H1 (cell line): ENCODE measurements around the gene UMOD. TPM values are rescaled to one million over a fixed set of nuclear protein-coding genes. Genes with fewer than 3 reads are reported as not detected.
A peak's percentile ranks its signal among the peaks of the same experiment; 100 is the strongest.

Source experiments
- CTCF ChIA-PET: fragments of 300-600 bp; sonication (Branson Sonifier 250); formaldehyde crosslinking; loops from one replicate; lab custom pipeline; 2021; ENCODE audit not compliant: partially characterized antibody; lab: Charles Lee
- POLR2A ChIA-PET: fragments of 300-600 bp; sonication (Branson Sonifier 250); formaldehyde crosslinking; loops from one replicate; lab custom pipeline; 2021; ENCODE audit warnings: inconsistent platforms; ENCODE audit not compliant: partially characterized antibody; lab: Charles Lee
- DNase-seq, 2 experiments: peaks; one replicate each; pipeline versions ENCODE4 v3.0.0 to v3.0.0-alpha.2; 2010 to 2022; ENCODE audit warnings: low spot score in 2 of 2, low read depth in 1 of 2, mixed read lengths in 1 of 2
- FAIRE-seq: peaks from 2 replicates; lab custom pipeline; 2011; peaks lifted over from hg19 to GRCh38; lab: Jason Lieb, UNC
- H2AFZ ChIP-seq: 2 replicates; pipeline ENCODE4 v1.8.1; 2012; ENCODE audit warnings: low read length, inconsistent platforms
- H2AK5ac ChIP-seq: 2 replicates; pipeline ENCODE4 v1.6.1; 2013; ENCODE audit warnings: low read depth, low read length
- H2BK120ac ChIP-seq: replicated peaks from 2 replicates; pipeline ENCODE3; 2013; ENCODE audit warnings: low read depth, low read length, inconsistent platforms
- H2BK12ac ChIP-seq: 2 replicates; pipeline ENCODE4 v1.6.1; 2013; ENCODE audit warnings: low read depth, low read length
- H2BK15ac ChIP-seq: 2 replicates; pipeline ENCODE4 v1.6.1; 2013; ENCODE audit warnings: low read length
- H2BK20ac ChIP-seq: 2 replicates; pipeline ENCODE4 v1.6.1; 2013; ENCODE audit warnings: low read length
- H2BK5ac ChIP-seq: 2 replicates; pipeline ENCODE4 v1.6.1; 2013; ENCODE audit warnings: low read depth, low read length
- H3K14ac ChIP-seq: 2 replicates; pipeline ENCODE4 v1.6.1; 2013; ENCODE audit warnings: inconsistent platforms; ENCODE audit not compliant: insufficient read length
- H3K18ac ChIP-seq: 2 replicates; pipeline ENCODE4 v1.6.1; 2013; ENCODE audit warnings: low read length; ENCODE audit errors: extremely low read depth
- H3K23ac ChIP-seq: 2 replicates; pipeline ENCODE4 v1.6.1; 2013; ENCODE audit warnings: inconsistent platforms; ENCODE audit not compliant: insufficient read length
- H3K23me2 ChIP-seq: 2 replicates; pipeline ENCODE4 v1.6.1; 2013; ENCODE audit warnings: low read depth, low read length
- H3K27ac ChIP-seq: 2 replicates; pipeline ENCODE4 v1.6.1; 2011; ENCODE audit warnings: low read depth, low read length, inconsistent platforms
- H3K27me3 ChIP-seq, 4 experiments: replicated peaks in 1 of 4; 1 replicate in 1 of 4; 2 replicates in 3 of 4; pipeline versions ENCODE4 v1.6.1 to v1.8.1; 2011 to 2013; ENCODE audit warnings: low read length in 3 of 4, mild to moderate bottlenecking in 3 of 4, inconsistent platforms in 2 of 4, mixed read lengths in 2 of 4, moderate library complexity in 1 of 4; ENCODE audit not compliant: control insufficient read depth in 3 of 4, insufficient read depth in 3 of 4; ENCODE audit errors: extremely low read depth in 1 of 4
- H3K36me3 ChIP-seq, 4 experiments: 2 replicates each; pipeline versions ENCODE4 v1.6.1 to v1.8.1; 2011 to 2013; ENCODE audit warnings: mild to moderate bottlenecking in 4 of 4, low read length in 3 of 4, moderate library complexity in 2 of 4, control low read depth in 1 of 4, inconsistent platforms in 1 of 4; ENCODE audit not compliant: insufficient read depth in 4 of 4, control insufficient read depth in 2 of 4
- H3K4ac ChIP-seq: replicated peaks from 2 replicates; pipeline ENCODE3; 2013; ENCODE audit warnings: low read length, low read depth, mixed read lengths, inconsistent platforms; ENCODE audit not compliant: insufficient read length
- H3K4me1 ChIP-seq, 4 experiments: replicated peaks in 1 of 4; 1 replicate in 1 of 4; 2 replicates in 3 of 4; pipeline versions ENCODE4 v1.6.1 to v1.8.1; 2011 to 2013; ENCODE audit warnings: low read length in 3 of 4, inconsistent platforms in 2 of 4, mixed read lengths in 1 of 4; ENCODE audit not compliant: insufficient read depth in 4 of 4, control insufficient read depth in 3 of 4
- H3K4me2 ChIP-seq, 2 experiments: 2 replicates each; pipeline versions ENCODE4 v1.6.1 to v1.8.1; 2011 to 2013; ENCODE audit warnings: low read depth in 2 of 2, low read length in 2 of 2, control low read depth in 1 of 2, inconsistent platforms in 1 of 2, mild to moderate bottlenecking in 1 of 2; ENCODE audit not compliant: insufficient read depth in 1 of 2
- H3K4me3 ChIP-seq, 4 experiments: fragments of 200-600, 300-600 bp in 1 of 4; sonication (generic), shearing (Covaris generic), sonication (Bioruptor Twin) in 1 of 4; 2 replicates each; pipeline versions ENCODE4 v1.5.1 to v1.8.1; 2011 to 2016; ENCODE audit warnings: low read length in 4 of 4, low read depth in 3 of 4, control low read depth in 2 of 4, inconsistent platforms in 2 of 4, mild to moderate bottlenecking in 2 of 4, mixed read lengths in 1 of 4, moderate library complexity in 1 of 4; ENCODE audit not compliant: insufficient read depth in 2 of 4; ENCODE audit errors: extremely low read depth in 1 of 4
- H3K56ac ChIP-seq: replicated peaks from 2 replicates; pipeline ENCODE3; 2013; ENCODE audit warnings: low read depth, mild to moderate bottlenecking, mixed read lengths, low read length, inconsistent platforms; ENCODE audit not compliant: insufficient read length
- H3K79me1 ChIP-seq: 2 replicates; pipeline ENCODE4 v1.6.1; 2013; ENCODE audit warnings: low read depth, low read length, control low read depth
- H3K79me2 ChIP-seq, 2 experiments: 2 replicates each; pipeline versions ENCODE4 v1.6.1 to v1.8.1; 2012 to 2013; ENCODE audit warnings: low read length in 2 of 2, mild to moderate bottlenecking in 2 of 2, inconsistent platforms in 1 of 2; ENCODE audit not compliant: insufficient read depth in 2 of 2, control insufficient read depth in 1 of 2
- H3K9ac ChIP-seq, 4 experiments: replicated peaks in 1 of 4; 1 replicate in 1 of 4; 2 replicates in 3 of 4; pipeline versions ENCODE4 v1.6.1 to v1.8.1; 2011 to 2013; ENCODE audit warnings: low read depth in 3 of 4, low read length in 3 of 4, control low read depth in 2 of 4, mild to moderate bottlenecking in 2 of 4, moderate library complexity in 2 of 4, inconsistent platforms in 1 of 4; ENCODE audit errors: extremely low read depth in 1 of 4
- H3K9me3 ChIP-seq, 2 experiments: 2 replicates each; pipeline versions ENCODE4 v1.6.1 to v1.8.1; 2012 to 2013; ENCODE audit warnings: mild to moderate bottlenecking in 2 of 2, moderate library complexity in 2 of 2, control low read depth in 1 of 2, inconsistent platforms in 1 of 2, low read depth in 1 of 2, low read length in 1 of 2, mixed read lengths in 1 of 2; ENCODE audit not compliant: insufficient read depth in 2 of 2
- H4K20me1 ChIP-seq, 2 experiments: replicated peaks in 1 of 2; 2 replicates each; pipeline versions ENCODE3 to v1.8.1; 2011 to 2013; ENCODE audit warnings: inconsistent platforms in 2 of 2, low read length in 2 of 2, mild to moderate bottlenecking in 1 of 2; ENCODE audit not compliant: insufficient read depth in 2 of 2, control insufficient read depth in 1 of 2
- H4K5ac ChIP-seq: 2 replicates; pipeline ENCODE4 v1.6.1; 2013; ENCODE audit warnings: low read length, low read depth, mixed read lengths, inconsistent platforms; ENCODE audit not compliant: insufficient read length
- H4K8ac ChIP-seq: 2 replicates; pipeline ENCODE4 v1.8.0; 2013; ENCODE audit warnings: mild to moderate bottlenecking, moderate library complexity, low read length, inconsistent platforms; ENCODE audit not compliant: insufficient read depth; ENCODE audit errors: extremely low read depth
- H4K91ac ChIP-seq: replicated peaks from 2 replicates; pipeline ENCODE3; 2013; ENCODE audit warnings: low read length, mixed read lengths, inconsistent platforms; ENCODE audit not compliant: insufficient read length
- EP300 ChIP-seq, 2 experiments: IDR thresholded peaks; 1 replicate in 1 of 2; 2 replicates in 1 of 2; pipeline ENCODE4 v1.6.1; 2011 to 2012; ENCODE audit warnings: low read depth in 2 of 2, low read length in 2 of 2, mild to moderate bottlenecking in 2 of 2, borderline replicate concordance in 1 of 2, inconsistent platforms in 1 of 2, moderate library complexity in 1 of 2
- MAFK ChIP-seq: IDR thresholded peaks from 2 replicates; pipeline ENCODE4 v1.6.1; 2012; ENCODE audit warnings: low read depth, mild to moderate bottlenecking, improper control_type of control experiment, low read length
- SAP30 ChIP-seq: fragments of 300-600 bp; sonication (generic); IDR thresholded peaks from 2 replicates; pipeline ENCODE4 v1.7.1; 2012; ENCODE audit warnings: low read length, moderate library complexity, mild to moderate bottlenecking, inconsistent platforms; ENCODE audit not compliant: insufficient read depth, insufficient replicate concordance
- WGBS, 2 experiments: shearing (Covaris generic) in 1 of 2; methylation state at CpG; one replicate each; pipeline versions ENCODE4 v1.1.6 to v1.1.7; 2013 to 2015; ENCODE audit warnings: low lambda C conversion rate in 2 of 2, mixed read lengths in 2 of 2, inconsistent platforms in 1 of 2, low coverage in 1 of 2, missing lambda C conversion rate in 1 of 2; ENCODE audit not compliant: insufficient replicate concordance in 2 of 2, insufficient coverage in 1 of 2, insufficient read length in 1 of 2; ENCODE audit errors: extremely low coverage in 1 of 2, missing lambda C conversion rate in 1 of 2; 5-methylcytosine and 5-hydroxymethylcytosine counted together
- polyA plus RNA-seq, 7 experiments: library from polyadenylated mRNA; depleted of rRNA in 3 of 7; stranded (reverse) in 5 of 7; unstranded in 2 of 7; fragments of >200 nt in 5 of 7; fragments of 200-250 nt in 2 of 7; gene quantifications; 1 replicate in 5 of 7; 2 replicates in 1 of 7; 4 replicates in 1 of 7; pipeline versions ENCODE4 v1.2.1 to v1.2.3, GENCODE V29; 2011 to 2013; ENCODE audit warnings: missing spikeins in 2 of 7, mixed read lengths in 2 of 7
- total RNA-seq: library from RNA; stranded (reverse); fragmentation: NEBNext Ultra II Directional; extraction: Animal tissue kit (Norgen Biotek cat#: 25700); gene quantifications from 2 replicates; pipeline ENCODE4 v1.2.1, GENCODE V29; 2021

UMOD gene
- total and polyA plus RNA-seq, 2 of the 8 experiments (the other 6 are each of a cell fraction or from before 2014, with no cell fraction given) = not detected

DNA sequence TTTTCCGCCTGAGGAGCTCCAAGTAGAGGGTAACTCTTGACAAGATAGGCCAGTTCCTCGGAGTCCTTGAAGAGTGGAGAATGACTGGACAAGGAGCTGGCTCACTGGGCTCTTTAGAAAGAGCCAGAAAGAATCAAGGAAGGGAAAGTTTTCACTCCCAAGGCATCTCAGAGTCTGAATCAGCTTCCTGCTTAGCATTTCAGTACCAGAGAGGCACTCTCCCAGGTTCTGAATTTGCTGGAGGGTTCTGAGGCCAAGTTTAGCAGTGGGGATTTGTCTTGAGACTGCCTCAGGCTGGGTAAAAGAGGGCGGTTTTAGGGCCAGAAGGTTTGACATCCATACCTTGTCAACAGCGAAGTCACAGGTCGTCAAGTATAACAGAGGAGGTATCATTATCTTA lies 50.7 kb downstream of the UMOD start:
- no peak overlapping the region for H4K8ac ChIP-seq
- H4K5ac ChIP-seq = peak overlapping the region; percentile 7
- no peaks in the 10 kb centered on the region for H4K20me1 ChIP-seq
- H3K14ac ChIP-seq = no peak overlapping the region
- no peaks in the 10 kb centered on the region; a peak in 1 of 7 replicates for H3K4me1 ChIP-seq
- H4K91ac ChIP-seq = no peak overlapping the region
- H2AFZ ChIP-seq = no peak overlapping the region
- H3K56ac ChIP-seq = no peak overlapping the region
- ChIA-PET CTCF (interaction anchor here (0.9 to 6.7 kb wide), 16 partner anchors 11 to 412 kb away, joined by 3 to 139 read pairs (median 6); partner anchors contain the start of gene PDILT), POLR2A (no interaction called here)
- H2BK120ac ChIP-seq = no peak overlapping the region
- no peak overlapping the region for H3K4ac ChIP-seq
- no peaks in the 10 kb centered on the region for H3K79me2 ChIP-seq
- no peak overlapping the region for H3K4me3 ChIP-seq
- H2BK12ac ChIP-seq = no peak overlapping the region
- no peaks in the 10 kb centered on the region for H3K9me3 ChIP-seq
- WGBS, 2 experiments = 76% methylated on average over 5 of the region's 5 CpGs; no CpG with 5 or more reads in 1 of the 2 experiments
- peaks cover 5% of the 10 kb centered on the region; the same call in 1 of the 2 replicates for H3K23me2 ChIP-seq
- no peak overlapping the region for H2BK20ac ChIP-seq
- H3K36me3 ChIP-seq = no peaks in the 10 kb centered on the region
- DNase-seq = no peak
- no peak overlapping the region for H2BK5ac ChIP-seq
- no peak overlapping the region for H3K4me2 ChIP-seq
- H3K79me1 ChIP-seq = no peaks in the 10 kb centered on the region
- H3K18ac ChIP-seq = no peak overlapping the region
- H3K23ac ChIP-seq = no peak overlapping the region
- H2AK5ac ChIP-seq = no peak overlapping the region
- H3K27ac ChIP-seq = no peak overlapping the region
- TF ChIP-seq EP300 (IDR thresholded peaks at IDR 0.05; ENCODE audit: borderline replicate concordance in 1 of 2, low read depth in 2 of 2, low read length in 2 of 2) (no peak), MAFK (no peak), SAP30 (no peak)
- no peaks in the 10 kb centered on the region for H3K27me3 ChIP-seq
- H3K9ac ChIP-seq = no peak overlapping the region
- no peak for FAIRE-seq
- H2BK15ac ChIP-seq = no peak overlapping the region
